Kidney tubule cell (primary cell): ENCODE data around the gene ANAPC1.
"Not testable (repeated sequence)": the region's sequence is repeated elsewhere in the genome, so short reads cannot be mapped to it uniquely, and the experiment has no call there.

ENCODE experiments used
- DNase-seq: peaks from one replicate; pipeline ENCODE4 v3.0.0-alpha.2; 2018; ENCODE audit warnings: low spot score

Gene ANAPC1

GRCh38 chr2:111812970-111813622, 70.9 kb downstream of the ANAPC1 start:
- not testable (repeated sequence) for DNase-seq

GRCh38 chr2:111790633-111791032, 93.4 kb downstream of the ANAPC1 start:
- not testable (repeated sequence) for DNase-seq

- DNase-seq: not testable (repeated sequence)
Measured at GRCh38 chr2:111784081-111784480, 99.9 kb downstream of the ANAPC1 start.

- DNase-seq: not testable (repeated sequence)
Measured at GRCh38 chr2:111782195-111782594, 101.8 kb downstream of the ANAPC1 start.

- not testable (repeated sequence) for DNase-seq
Measured at GRCh38 chr2:111781443-111782094, 102.4 kb downstream of the ANAPC1 start.

GRCh38 chr2:111777155-111777554, 106.8 kb downstream of the ANAPC1 start:
- DNase-seq: not testable (repeated sequence)

- not testable (repeated sequence) for DNase-seq
Measured at GRCh38 chr2:111776296-111776695, 107.7 kb downstream of the ANAPC1 start.

- DNase-seq: not testable (repeated sequence)
Measured at GRCh38 chr2:111772180-111772579, 111.8 kb downstream of the ANAPC1 start.

- DNase-seq: not testable (repeated sequence)
Measured at GRCh38 chr2:111770916-111771658, 112.9 kb downstream of the ANAPC1 start.

- DNase-seq: not testable (repeated sequence)
Measured at GRCh38 chr2:111768266-111769190, 115.5 kb downstream of the ANAPC1 start.

- not testable (repeated sequence) for DNase-seq
Measured at GRCh38 chr2:111767087-111767486, 116.9 kb downstream of the ANAPC1 start.

GRCh38 chr2:111766295-111766694, 117.7 kb downstream of the ANAPC1 start:
- DNase-seq: not testable (repeated sequence)

GRCh38 chr2:111764151-111764550, 119.8 kb downstream of the ANAPC1 start:
- DNase-seq: not testable (repeated sequence)

GRCh38 chr2:111760697-111761284, 123.2 kb downstream of the ANAPC1 start:
- not testable (repeated sequence) for DNase-seq

- DNase-seq: not testable (repeated sequence)
Measured at GRCh38 chr2:111752533-111752932, 131.5 kb downstream of the ANAPC1 start.

GRCh38 chr2:111750641-111751040, 133.4 kb downstream of the ANAPC1 start:
- DNase-seq: not testable (repeated sequence)

- not testable (repeated sequence) for DNase-seq
Measured at GRCh38 chr2:111748429-111748828, 135.6 kb downstream of the ANAPC1 start.

- DNase-seq: not testable (repeated sequence)
Measured at GRCh38 chr2:111747410-111748115, 136.4 kb downstream of the ANAPC1 start.

- not testable (repeated sequence) for DNase-seq
Measured at GRCh38 chr2:111744751-111745150, 139.2 kb downstream of the ANAPC1 start.

GRCh38 chr2:111741517-111741916, 142.5 kb downstream of the ANAPC1 start:
- DNase-seq: not testable (repeated sequence)
